NCI-H2107 treated with DMSO at 0.1 percent for 48 hours (cell line): ENCODE results near the gene RAP1GAP2.

ENCODE experiments used
- DNase-seq: peaks from one replicate; lab custom pipeline; 2025; ENCODE audit not compliant: unreplicated experiment; lab: John Stamatoyannopoulos, UW

The RAP1GAP2 gene

DNA sequence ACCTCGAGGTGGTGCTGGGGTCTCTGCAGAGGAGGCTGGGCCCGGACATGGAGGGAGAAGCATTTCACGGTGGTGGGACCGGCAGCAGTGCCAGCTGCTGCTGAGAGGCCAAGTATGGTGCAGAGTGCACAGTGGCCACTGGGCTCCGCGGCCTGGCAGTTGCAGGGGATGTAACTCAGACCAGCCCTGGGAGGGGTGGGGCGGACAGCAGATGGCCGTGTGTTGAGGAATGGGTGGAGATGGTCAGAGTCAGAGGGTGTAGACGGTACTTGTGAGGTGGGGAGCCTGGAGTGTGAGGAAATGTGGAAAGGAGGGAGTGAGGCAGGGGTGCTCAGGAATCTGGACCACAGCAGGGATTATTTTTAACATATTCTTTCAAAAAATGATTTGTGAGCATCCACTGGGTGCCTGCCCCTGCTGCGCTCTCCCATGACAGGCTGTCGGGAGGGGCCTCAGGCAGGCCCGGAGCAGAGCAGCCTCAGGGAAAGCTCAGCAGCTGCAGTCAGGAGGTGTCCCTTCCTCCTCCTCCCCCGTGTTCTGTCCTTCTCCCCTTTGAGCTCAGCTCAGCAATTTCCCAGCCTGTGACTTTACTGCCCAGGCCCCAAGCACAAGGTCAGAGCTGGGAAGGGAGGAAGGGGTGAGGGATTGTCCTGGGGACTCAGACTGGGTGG lies 113.1 kb downstream of the RAP1GAP2 start:
- DNase-seq, result no peak

DNA sequence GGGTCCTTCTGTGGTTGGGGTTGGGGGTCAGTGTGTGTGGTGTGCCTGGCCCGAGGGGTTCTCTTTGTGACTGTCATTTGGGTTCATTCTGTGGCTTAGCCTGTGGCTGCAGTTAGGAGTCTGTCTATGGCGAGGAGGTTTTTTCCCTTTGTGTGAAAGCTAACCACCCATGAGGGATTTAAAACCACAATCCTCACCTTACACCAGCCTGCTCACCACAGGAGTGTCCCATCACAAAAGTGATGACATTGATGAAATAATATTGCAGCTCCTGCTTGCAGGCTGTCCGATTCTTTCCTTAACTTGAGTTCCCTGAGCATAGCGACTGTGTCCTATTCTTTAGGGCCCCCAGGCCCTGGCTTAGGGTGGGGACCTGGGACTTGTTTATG lies 113.6 kb downstream of the RAP1GAP2 start:
- DNase-seq, result peak; percentile 45

- DNase-seq, result no peak
Measured at GRCh38 chr17:2911035-2911754, 115.0 kb downstream of the RAP1GAP2 start.

- no peak for DNase-seq
Measured at GRCh38 chr17:2911755-2912111, 115.5 kb downstream of the RAP1GAP2 start.

GRCh38 chr17:2912754-2913153 lies 116.5 kb downstream of the RAP1GAP2 start:
- no peak for DNase-seq

DNA sequence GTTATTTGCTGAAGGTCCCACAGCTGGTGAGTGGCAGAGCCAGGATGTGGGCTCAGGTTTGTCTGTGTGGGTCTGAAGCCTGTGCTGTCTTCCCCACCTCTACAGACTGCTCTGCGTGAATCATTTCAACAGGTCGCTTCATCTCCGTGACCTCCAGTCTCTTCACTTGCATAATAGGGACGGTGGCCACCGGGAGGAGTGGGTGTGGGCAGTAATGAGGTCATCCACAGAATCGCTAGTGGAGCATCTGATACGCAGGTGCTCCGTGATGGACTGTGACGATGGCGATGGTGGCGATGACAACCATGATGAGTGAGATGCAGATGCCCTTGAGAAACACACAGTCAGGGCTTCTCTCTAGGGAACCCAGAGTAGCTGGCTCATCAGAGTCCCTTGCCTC lies 120.2 kb downstream of the RAP1GAP2 start:
- DNase-seq, result no peak

- DNase-seq, result no peak
Measured at GRCh38 chr17:2921443-2921842, 125.2 kb downstream of the RAP1GAP2 start.

DNA sequence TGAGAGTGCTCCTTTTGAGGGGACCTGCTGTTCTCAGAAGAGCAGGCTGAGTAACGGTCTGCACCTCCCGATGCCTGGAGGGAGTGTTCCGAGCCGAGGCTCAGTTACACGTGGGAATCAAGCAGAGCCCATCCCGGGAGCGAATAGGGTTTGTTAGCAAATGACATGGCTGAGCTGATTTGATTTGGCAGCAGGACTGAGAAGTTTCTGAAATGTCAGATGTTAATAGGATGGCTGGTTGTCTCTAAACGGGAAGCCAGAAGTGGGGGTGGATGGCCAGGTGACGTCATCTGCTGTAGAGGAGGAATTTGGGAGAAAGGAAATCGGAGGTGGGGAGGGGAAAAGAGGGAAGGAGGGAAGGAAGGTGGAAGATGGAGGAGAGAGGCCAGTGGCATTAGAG lies 128.0 kb downstream of the RAP1GAP2 start:
- DNase-seq, result no peak

GRCh38 chr17:2925011-2925410 lies 128.8 kb downstream of the RAP1GAP2 start:
- DNase-seq, result no peak

DNA sequence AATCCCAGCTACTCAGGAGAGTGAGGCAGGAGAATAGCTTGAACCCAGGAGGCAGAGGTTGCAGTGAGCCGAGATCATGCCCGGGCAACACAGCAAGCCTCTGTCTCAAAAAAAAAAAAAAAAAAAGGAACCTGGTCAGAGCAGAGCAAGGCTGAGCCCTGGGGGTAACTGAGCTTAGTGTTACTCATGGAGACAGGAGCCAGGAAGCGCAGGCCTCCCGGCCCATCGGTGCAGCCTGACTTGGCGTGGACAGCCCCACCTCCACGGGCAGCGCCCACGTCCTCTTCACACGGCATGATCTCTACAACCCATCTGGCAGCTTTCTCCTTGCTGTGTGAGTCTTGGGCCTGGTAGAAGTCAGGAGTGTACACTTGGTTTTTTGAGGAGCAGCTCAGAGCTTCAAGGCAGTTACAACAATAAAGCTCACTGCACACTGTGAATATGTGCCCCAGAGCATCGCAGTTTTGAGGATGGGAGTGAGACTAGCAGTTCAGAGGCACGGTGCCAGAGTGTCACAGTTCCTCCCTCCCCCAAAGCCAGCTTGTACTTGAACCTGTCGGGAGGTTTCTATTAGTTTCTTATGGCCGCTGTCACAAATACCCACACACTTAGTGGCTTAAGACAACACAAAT lies 129.9 kb downstream of the RAP1GAP2 start:
- DNase-seq, result no peak

DNA sequence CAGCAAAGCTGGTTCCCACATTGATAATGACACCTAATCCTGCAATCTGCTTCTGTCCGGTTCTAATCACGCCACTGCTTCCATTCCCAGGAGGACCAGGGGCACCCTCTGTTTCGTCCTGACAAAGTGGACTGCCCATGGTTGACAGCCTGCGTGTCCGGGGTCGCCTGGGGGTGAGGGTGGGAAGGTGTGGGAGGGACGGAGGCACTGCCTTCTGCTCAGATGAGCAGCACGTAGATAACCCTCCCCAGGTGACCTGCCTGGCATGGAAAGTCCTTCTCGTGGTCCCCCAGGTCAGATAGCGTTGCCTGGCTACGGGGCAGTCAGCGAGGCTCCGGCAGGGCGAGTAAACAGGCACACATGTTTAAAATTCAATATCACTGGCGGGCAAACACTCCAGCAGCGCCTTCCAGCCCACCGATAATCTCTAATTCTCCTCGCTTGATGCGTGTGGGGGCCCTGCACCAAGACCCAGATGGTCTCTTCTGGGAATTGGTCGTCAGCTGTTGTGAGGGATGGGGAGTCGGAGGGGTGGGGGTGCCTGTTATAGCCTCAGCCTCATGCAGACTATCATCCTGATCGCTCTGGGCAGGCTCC lies 132.2 kb downstream of the RAP1GAP2 start:
- DNase-seq, result no peak

DNA sequence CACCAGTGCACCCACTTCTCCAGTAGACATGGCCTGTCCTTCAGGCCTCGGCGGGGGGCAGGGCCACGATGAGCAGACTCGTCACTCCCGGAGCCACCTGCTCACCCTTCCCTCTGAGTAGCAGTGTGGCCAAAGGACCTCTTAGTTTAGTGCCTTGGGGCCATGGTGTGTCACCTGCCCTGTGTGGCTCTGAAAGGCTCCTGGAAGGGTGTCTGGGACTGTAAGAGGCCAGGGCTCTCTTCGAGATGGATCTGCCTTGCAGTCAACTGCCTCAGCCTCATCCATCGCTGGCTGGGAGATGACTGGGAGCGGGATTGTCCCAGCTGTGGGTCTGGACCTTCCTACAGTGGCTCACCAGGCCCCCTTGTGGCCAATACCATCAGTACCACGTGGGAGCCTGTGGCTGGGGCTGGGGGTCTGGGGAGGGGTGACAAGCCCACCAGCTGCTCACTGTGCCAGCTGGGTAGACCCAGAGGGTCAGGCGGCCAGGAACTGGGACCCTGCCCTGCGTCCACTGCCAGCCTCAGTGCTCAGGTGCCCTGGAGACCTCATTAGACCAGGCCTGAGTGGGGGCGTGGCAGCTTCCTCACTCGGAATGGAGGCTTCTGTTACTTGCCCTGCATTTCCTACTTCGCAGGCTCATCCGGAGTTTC lies 133.8 kb downstream of the RAP1GAP2 start:
- no peak for DNase-seq

GRCh38 chr17:2931876-2932275 lies 135.6 kb downstream of the RAP1GAP2 start:
- DNase-seq, result no peak

DNA sequence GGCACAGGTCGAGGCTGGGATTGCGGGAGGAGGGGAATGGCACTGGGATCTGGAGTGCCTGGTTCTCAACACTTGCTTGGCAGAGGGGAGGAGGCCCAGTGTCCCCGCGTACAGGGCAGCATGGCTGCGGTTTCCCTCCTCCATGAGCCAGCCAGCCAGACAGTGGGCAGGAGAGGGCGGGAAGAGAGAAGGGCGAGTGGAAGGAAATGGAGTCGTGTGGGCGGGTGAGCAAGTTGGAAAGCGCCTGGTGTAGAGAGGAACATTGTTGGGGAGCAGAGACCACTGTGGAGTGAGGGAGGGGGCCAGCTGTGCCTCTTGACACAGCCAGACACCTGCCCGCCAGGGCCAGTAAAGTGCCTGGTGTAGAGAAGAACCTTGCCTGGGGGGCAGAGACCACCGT lies 136.7 kb downstream of the RAP1GAP2 start:
- no peak for DNase-seq

GRCh38 chr17:2933606-2934005 lies 137.4 kb downstream of the RAP1GAP2 start:
- no peak for DNase-seq

DNA sequence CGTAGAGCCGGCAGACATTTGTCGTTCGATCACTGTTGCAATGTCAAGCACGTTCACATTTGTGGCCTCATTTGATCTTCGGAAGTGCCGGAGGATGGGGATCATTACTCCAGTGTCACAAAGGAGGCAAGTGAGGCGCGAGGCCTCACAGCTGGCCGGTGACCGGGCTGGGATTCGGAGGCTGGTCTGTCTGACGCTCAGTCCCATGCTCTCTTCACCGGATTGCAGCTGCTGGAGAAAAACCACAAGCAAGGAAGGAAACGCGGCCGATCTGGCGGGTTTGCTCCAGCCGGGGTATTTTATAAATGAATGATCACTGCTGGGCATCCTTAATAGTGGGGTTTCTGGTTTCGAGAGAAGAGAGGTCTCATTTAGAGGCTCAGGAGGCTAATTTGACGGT lies 139.4 kb downstream of the RAP1GAP2 start:
- no peak for DNase-seq

- DNase-seq, result no peak
Measured at GRCh38 chr17:2936351-2936750, 140.1 kb downstream of the RAP1GAP2 start.

GRCh38 chr17:2936771-2937321 lies 140.6 kb downstream of the RAP1GAP2 start:
- DNase-seq, result no peak

DNA sequence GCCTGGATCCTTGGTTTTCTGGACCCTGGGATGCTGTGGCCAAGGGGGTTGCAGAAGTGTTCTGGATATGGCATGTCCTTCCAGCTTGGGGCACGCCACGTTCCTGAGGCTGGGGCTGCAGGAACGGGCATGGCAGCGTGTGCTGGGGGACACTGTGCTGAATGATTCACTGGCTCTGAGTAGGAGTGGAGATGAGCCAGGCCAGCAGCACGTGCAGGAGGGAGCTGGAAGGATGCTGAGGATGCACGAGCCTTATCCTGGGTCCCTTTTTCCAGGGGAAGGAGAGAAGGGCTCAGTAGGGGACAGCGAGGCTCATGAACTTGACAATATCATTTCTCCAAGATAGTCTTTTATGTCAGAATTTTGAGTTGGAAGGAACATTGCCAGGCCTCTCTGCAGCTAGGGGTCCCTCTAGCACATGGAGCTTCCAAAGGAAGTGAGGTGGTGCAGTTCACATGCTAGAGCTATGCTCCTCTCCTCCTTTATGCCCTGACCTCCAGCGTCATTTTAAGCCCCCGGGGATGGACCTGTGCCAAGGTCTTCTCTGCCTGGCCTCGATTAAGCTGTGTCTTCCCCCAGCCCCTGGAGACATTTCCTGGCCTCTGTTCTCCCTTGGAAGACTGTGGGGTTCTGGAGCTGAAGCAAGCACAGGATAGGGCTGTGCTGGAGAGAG lies 141.2 kb downstream of the RAP1GAP2 start:
- DNase-seq, result no peak

DNA sequence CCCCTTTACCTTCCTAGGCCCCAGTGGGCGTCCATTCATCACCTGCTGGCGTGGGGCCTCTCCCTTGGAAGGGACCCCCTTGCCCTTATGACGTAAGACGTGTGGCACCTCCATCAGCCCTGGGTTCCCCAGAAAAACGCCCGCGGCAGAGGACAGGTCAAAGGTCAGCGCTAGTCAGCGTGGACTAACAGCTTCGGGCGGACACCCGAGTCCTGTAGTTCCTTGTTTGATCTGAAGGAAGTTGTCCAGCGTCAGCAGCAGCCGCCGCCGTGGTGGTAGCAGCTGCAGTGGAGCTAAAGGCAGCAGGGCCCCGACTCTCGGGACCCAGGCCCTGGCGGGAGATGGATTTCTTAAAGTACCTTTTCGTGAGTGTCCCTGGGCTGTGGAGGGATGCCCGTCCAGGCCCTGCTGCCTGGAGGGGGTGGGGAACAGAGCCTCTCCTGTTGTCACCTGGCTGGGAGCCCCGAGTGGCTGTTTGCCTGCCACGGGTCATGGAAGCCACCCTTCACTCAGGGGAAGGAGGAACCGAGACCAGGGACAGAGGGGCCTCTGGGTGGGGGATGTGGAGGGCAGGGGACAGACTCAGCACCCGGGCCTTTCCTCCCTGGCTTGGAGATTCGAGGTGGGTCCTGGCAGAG lies 143.6 kb downstream of the RAP1GAP2 start:
- no peak for DNase-seq
